Loucy (cell line): ENCODE results near the gene SPHK2.

Experiments
- H2AFZ ChIP-seq: fragments of 200-600 bp; sonication (generic); 2 replicates; pipeline ENCODE4 v1.6.0; 2016; ENCODE audit warnings: antibody characterized with exemption, mild to moderate bottlenecking, low read length, moderate library complexity
- H3F3A ChIP-seq: fragments of 200-600 bp; 2 replicates; pipeline ENCODE4 v1.6.0; 2016; ENCODE audit warnings: antibody characterized with exemption, low read depth, mild to moderate bottlenecking
- H3K27me3 ChIP-seq: fragments of 200-600 bp; sonication (generic); 2 replicates; pipeline ENCODE4 v1.6.1; 2014; ENCODE audit warnings: low read length, mild to moderate bottlenecking; ENCODE audit not compliant: insufficient read depth, poor library complexity, severe bottlenecking
- H3K36me3 ChIP-seq: fragments of 200-600 bp; sonication (generic); 2 replicates; pipeline ENCODE4 v1.6.1; 2016; ENCODE audit warnings: low read length; ENCODE audit not compliant: insufficient read depth
- H3K4me1 ChIP-seq: fragments of 200-600 bp; sonication (generic); 2 replicates; pipeline ENCODE4 v1.5.1; 2014; ENCODE audit warnings: low read length, mild to moderate bottlenecking; ENCODE audit not compliant: insufficient read depth, poor library complexity, severe bottlenecking
- H3K4me2 ChIP-seq: fragments of 200-600 bp; sonication (generic); 2 replicates; pipeline ENCODE4 v1.6.0; 2014; ENCODE audit warnings: antibody characterized with exemption, low read length, low read depth, mild to moderate bottlenecking; ENCODE audit not compliant: poor library complexity, severe bottlenecking
- H3K4me3 ChIP-seq: fragments of 200-600 bp; sonication (generic); 2 replicates; pipeline ENCODE4 v1.5.1; 2014; ENCODE audit warnings: low read length, mild to moderate bottlenecking, mixed read lengths; ENCODE audit not compliant: poor library complexity, severe bottlenecking
- H3K79me2 ChIP-seq: fragments of 200-600 bp; sonication (generic); 2 replicates; pipeline ENCODE4 v1.6.1; 2014; ENCODE audit warnings: low read length; ENCODE audit not compliant: insufficient read depth
- H3K9ac ChIP-seq: fragments of 200-600 bp; sonication (generic); 2 replicates; pipeline ENCODE4 v1.6.0; 2014; ENCODE audit warnings: mild to moderate bottlenecking, low read depth, low read length, moderate library complexity; ENCODE audit not compliant: poor library complexity, severe bottlenecking
- H3K9me2 ChIP-seq: fragments of 200-600 bp; sonication (generic); replicated peaks from 2 replicates; pipeline ENCODE4 v1.6.1; 2016; ENCODE audit warnings: low read depth, low read length, mixed read lengths
- H3K9me3 ChIP-seq: fragments of 200-600 bp; sonication (generic); 2 replicates; pipeline ENCODE4 v1.6.1; 2014; ENCODE audit warnings: mild to moderate bottlenecking, antibody characterized with exemption, low read length, low read depth; ENCODE audit not compliant: insufficient read depth
- H4K20me1 ChIP-seq: fragments of 200-600 bp; sonication (generic); 2 replicates; pipeline ENCODE4 v1.6.0; 2014; ENCODE audit warnings: antibody characterized with exemption, low read length, mild to moderate bottlenecking; ENCODE audit not compliant: insufficient read depth, poor library complexity, severe bottlenecking
- EZH2phosphoT487 ChIP-seq: fragments of 200-600 bp; IDR thresholded peaks from 2 replicates; pipeline ENCODE4 v1.6.1; 2018; ENCODE audit warnings: antibody characterized with exemption, mild to moderate bottlenecking, moderate library complexity, borderline replicate concordance
- TF ChIP-seq, protein P1 (sequence below): fragments of 200-600 bp; sonication (generic); conservative IDR thresholded peaks from 2 replicates; pipeline ENCODE4 v1.5.1; 2014; ENCODE audit warnings: mild to moderate bottlenecking, antibody characterized with exemption, low read length

The SPHK2 gene

DNA sequence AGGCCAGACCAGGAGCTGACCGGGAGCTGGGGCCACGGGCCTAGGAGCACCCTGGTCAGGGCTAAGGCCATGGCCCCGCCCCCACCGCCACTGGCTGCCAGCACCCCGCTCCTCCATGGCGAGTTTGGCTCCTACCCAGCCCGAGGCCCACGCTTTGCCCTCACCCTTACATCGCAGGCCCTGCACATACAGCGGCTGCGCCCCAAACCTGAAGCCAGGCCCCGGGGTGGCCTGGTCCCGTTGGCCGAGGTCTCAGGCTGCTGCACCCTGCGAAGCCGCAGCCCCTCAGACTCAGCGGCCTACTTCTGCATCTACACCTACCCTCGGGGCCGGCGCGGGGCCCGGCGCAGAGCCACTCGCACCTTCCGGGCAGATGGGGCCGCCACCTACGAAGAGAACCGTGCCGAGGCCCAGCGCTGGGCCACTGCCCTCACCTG, 6.6 kb downstream of the SPHK2 start:
- no peaks in the 10 kb centered on the region for H3F3A ChIP-seq
- H4K20me1 ChIP-seq = peaks cover 4% of the 10 kb centered on the region
- no peak overlapping the region for H2AFZ ChIP-seq
- H3K36me3 ChIP-seq = peaks cover 7% of the 10 kb centered on the region; the same call in 1 of the 2 replicates
- H3K9ac ChIP-seq = no peak overlapping the region
- peaks cover 7% of the 10 kb centered on the region; the same call in 1 of the 2 replicates for H3K79me2 ChIP-seq
- no peaks in the 10 kb centered on the region for H3K27me3 ChIP-seq
- TF ChIP-seq, protein P1, sequence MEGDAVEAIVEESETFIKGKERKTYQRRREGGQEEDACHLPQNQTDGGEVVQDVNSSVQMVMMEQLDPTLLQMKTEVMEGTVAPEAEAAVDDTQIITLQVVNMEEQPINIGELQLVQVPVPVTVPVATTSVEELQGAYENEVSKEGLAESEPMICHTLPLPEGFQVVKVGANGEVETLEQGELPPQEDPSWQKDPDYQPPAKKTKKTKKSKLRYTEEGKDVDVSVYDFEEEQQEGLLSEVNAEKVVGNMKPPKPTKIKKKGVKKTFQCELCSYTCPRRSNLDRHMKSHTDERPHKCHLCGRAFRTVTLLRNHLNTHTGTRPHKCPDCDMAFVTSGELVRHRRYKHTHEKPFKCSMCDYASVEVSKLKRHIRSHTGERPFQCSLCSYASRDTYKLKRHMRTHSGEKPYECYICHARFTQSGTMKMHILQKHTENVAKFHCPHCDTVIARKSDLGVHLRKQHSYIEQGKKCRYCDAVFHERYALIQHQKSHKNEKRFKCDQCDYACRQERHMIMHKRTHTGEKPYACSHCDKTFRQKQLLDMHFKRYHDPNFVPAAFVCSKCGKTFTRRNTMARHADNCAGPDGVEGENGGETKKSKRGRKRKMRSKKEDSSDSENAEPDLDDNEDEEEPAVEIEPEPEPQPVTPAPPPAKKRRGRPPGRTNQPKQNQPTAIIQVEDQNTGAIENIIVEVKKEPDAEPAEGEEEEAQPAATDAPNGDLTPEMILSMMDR = no peak
- TF ChIP-seq EZH2phosphoT487 = no peak
- peaks cover 14% of the 10 kb centered on the region for H3K4me1 ChIP-seq
- H3K4me3 ChIP-seq = no peak overlapping the region
- H3K9me3 ChIP-seq = no peaks in the 10 kb centered on the region
- no peaks in the 10 kb centered on the region for H3K9me2 ChIP-seq
- no peak overlapping the region for H3K4me2 ChIP-seq

DNA sequence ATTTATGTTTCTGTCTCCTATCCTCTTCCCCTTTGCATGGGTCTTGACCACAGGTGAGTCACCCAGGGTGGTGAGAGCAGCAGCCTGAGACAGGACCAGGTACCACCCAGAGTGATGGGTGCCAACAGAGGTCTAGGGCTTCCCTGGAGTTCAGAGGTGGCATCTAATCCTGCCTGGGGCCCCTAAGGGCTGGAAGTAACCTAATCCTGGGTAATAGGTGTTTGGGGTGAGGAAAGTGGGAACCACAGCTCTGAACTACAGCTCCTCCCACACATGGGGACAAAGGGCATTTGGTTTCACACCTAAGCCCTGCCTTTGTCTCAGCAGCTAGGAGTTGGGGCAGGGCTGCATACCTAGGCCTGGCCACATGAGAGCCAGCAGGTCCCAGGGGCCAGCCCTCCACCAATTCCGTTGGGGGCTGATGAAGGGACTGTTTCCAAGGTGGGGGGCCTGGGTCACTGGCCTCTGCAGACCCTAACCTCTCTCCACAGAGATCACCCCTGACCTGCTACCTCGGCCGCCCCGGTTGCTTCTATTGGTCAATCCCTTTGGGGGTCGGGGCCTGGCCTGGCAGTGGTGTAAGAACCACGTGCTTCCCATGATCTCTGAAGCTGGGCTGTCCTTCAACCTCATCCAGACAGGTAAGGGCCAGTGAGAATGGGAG, 8.0 kb downstream of the SPHK2 start:
- TF ChIP-seq, protein P1 = no peak
- TF ChIP-seq EZH2phosphoT487 = no peak
- Histone ChIP-seq H3K4me2 (no peak overlapping the region), H4K20me1 (peaks cover 4% of the 10 kb centered on the region), H3K4me1 (peaks cover 16% of the 10 kb centered on the region), H3K36me3 (peaks cover 12% of the 10 kb centered on the region; the same call in 1 of the 2 replicates), H3K27me3 (no peaks in the 10 kb centered on the region), H3K9ac (no peak overlapping the region), H3F3A (no peaks in the 10 kb centered on the region), H3K9me2 (no peaks in the 10 kb centered on the region), H3K9me3 (no peaks in the 10 kb centered on the region), H3K79me2 (peaks cover 2% of the 10 kb centered on the region; the same call in 1 of the 2 replicates), H2AFZ (no peak overlapping the region), H3K4me3 (no peak overlapping the region)

- no peak for TF ChIP-seq EZH2phosphoT487
- TF ChIP-seq, protein P1 = no peak
- Histone ChIP-seq H3K4me3 (no peak overlapping the region), H4K20me1 (peaks cover 4% of the 10 kb centered on the region), H3K9ac (no peak overlapping the region), H3K9me3 (no peaks in the 10 kb centered on the region), H3K4me2 (no peak overlapping the region), H3K36me3 (peaks cover 12% of the 10 kb centered on the region; the same call in 1 of the 2 replicates), H3F3A (no peaks in the 10 kb centered on the region), H2AFZ (no peak overlapping the region), H3K4me1 (peaks cover 21% of the 10 kb centered on the region), H3K79me2 (peaks cover 7% of the 10 kb centered on the region; the same call in 1 of the 2 replicates), H3K9me2 (no peaks in the 10 kb centered on the region), H3K27me3 (no peaks in the 10 kb centered on the region)
These were observed 8.6 kb downstream of the SPHK2 start for GRCh38 chr19:48627865-48628314.
